GM18508 (cell line): ENCODE data around the gene TNP2.

Source experiments
- ATAC-seq: cut with Tn5 transposase; IDR thresholded peaks from one replicate; pipeline ENCODE4 v1.9.1; 2021; ENCODE audit warnings: moderate number of reproducible peaks; ENCODE audit not compliant: insufficient read depth, unreplicated experiment

TNP2 gene

GRCh38 chr16:11245222-11245737 lies 23.8 kb downstream of the TNP2 start:
- ATAC-seq, result no peak

- ATAC-seq, result no peak
These were observed 26.5 kb downstream of the TNP2 start for GRCh38 chr16:11242658-11243057.

DNA sequence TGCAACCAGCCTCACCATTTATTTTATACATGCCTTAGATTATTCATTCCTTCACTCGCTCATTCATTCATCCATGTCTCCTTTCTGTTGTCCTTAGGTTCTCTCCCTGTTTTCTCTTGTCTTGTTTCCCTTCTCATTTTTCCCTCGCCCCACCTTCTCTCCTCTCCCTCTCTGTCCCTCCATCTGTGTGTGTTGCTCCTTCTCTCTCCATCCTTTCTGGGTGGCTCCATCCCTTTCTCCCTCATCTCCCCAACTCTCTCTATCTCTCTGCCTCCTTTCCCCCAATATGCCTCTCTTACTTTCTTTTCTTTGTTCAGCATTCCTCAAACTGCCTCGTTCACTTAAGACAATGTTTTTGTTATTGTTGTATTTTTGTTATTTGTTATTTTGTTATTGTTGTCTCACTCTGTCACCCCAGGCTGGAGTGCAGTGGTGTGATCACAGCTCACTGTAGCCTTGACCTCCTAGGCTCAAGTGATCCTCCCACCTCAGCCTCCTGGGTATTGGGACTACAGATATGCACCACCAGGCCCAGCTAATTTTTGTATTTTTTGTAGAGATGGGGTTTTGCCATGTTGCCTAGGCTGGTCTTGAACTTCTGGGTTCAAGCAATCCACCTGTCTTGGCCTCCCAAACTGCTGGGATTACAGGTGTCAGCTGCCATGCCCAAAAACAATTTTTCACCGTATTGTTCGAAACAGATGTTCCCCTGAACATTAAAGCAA lies 27.5 kb downstream of the TNP2 start:
- ATAC-seq, result no peak

DNA sequence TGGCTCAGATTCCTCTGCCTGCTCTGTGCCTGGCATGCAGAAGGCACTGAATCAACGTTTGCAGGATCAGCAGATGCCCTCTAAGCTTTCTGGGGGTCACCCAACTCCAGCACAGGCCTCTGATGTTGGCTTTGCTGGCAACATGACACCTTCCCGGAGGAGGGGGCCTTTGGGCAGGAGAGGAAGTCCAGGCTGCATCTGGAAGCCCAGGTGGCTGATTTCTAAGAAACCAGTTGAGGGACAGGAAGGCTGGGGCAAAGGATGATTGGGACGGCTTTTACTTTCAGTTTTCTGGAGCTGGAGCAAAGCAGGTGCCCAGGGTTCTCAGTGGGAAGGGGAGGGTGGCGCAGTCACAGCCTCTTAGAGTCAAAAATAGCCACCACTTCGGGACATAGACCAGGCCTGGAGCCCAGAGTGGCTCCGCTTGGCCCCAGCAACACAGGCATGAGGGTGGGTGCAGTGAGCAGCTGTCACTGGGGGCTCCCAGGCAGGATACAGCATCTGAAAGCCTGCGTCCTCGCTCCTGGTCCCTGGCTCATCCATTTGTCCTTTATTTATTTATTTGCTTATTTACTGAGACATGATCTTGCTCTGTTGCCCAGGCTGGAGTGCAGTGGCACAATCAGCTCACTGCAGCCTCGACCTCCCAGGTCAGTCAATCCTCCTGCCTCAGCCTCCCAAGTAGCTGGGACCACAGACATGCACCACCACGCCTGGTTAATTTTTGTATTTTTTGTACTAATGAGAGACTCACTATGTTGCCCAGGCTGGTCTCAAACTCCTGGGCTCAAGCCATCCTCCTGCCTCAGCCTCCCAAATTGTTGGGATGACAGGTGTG lies 28.3 kb downstream of the TNP2 start:
- no peak for ATAC-seq

- ATAC-seq, result no peak
These were observed 29.2 kb downstream of the TNP2 start for GRCh38 chr16:11239644-11240632.

- no peak for ATAC-seq
These were observed 30.6 kb downstream of the TNP2 start for GRCh38 chr16:11238272-11239202.

DNA sequence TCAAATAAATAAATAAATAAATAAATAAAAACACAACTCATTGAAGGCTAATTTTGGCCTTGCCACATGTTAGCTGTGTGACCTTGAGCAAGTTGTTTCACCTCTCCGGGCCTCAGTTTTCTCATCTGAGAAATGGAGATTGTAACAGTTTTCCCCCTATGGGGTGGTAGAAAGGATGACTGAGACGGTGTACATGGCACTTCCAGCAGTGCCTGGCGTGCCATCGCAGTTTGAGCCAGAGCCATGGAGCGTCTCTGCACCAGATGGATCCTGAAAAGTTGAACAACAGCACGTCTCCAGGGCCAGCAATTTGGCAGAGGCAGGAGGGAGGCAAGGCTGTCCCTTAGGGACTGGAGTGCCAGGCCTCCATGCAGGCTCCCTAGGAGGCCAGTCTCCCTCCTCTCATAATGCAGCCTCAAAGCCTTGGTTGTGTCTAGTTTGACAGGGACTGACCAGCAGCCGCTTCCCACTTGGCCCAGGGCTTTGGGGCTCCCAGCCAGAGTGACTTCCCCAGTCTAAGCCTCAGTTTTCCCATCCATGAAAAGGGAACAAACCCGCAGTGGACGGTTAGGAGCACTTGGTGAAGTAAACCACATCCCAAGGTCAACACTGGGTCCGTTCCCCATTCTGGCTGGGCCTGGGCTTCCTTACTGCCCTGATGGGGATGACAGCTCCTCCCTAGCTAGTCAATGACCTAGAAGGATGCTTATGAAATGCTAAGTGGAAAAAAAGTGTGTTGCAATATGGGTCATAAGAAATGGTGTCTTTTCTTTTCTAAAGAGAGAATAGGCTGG lies 32.5 kb downstream of the TNP2 start:
- no peak for ATAC-seq

GRCh38 chr16:11235703-11235991 lies 33.5 kb downstream of the TNP2 start:
- ATAC-seq, result no peak

GRCh38 chr16:11234884-11235702 lies 34.0 kb downstream of the TNP2 start:
- ATAC-seq, result no peak

DNA sequence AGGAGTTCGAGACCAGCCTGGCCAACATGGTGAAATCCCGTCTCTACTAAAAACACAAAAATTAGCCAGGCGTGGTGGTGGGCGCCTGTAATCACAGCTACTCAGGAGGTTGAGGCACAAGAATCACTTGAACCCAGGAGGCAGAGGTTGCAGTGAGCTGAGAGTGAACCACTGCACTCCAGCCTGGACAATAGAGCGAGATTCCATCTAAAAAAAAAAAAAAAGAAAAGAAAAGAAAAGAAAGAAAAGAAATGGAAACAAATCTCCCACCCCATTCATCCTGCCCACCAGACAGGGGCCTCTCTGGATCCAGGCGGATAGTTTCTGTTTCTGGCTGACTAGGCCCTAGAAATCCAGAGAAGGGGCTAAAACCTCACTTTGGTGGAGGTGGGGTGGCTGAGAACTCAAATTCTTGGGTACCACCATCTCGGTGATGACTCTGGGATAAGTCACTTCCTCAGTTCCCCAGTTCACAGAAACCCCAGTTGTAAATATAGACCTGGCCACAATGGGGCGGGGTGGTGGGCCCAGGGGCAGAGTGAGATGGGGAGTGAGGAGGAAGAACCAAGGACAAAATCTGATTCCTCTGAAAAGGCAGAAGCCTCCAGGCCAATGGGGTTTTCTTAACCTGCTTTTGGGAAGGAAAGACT lies 35.3 kb downstream of the TNP2 start:
- ATAC-seq, result no peak

DNA sequence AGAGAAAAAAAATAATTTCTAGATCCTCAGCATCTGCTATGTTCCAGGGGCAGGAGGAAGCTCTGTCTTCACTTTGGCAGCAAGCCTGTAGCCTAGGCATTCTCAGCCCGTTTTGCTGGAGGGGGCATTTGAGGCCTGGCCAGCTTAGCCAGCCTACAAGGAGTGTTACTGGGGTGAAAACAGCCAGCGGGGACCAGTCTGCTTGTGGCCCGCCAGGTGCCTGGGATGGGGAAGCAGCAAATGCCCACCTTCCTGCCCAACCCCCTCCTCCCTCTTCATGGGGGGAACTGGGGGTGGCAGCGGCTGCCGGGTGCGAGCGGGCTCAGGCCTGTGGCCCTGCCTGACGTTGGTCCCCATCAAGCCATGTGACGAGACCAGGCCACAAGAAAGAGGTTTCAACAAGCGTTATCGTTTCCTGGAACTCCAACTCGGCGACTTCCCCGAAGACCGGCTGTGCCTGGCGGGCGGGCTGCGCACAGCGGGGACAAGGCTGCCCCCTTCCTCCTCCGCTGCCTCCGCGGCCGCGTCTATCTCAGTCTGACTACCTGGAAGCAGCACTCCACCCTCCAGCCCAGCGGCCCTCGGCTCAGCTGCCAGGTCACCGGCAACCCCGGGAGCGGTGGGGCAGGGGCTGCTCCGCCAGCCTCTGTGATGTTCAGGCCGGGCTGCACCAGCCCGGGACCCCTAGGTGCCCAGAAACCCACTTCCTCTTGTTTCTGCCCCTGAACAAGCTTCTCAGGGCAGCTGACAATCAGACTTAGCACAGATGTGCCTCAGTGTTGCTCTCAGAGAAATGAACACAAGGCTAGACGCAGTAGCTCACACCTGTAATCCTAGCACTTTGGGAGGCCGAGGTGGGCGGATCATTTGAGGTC lies 36.0 kb downstream of the TNP2 start:
- ATAC-seq, result peak; percentile 52

- no peak for ATAC-seq
These were observed 36.7 kb downstream of the TNP2 start for GRCh38 chr16:11232302-11232851.

- no peak for ATAC-seq
These were observed 37.7 kb downstream of the TNP2 start for GRCh38 chr16:11231367-11231970.

- ATAC-seq, result no peak
These were observed 39.2 kb downstream of the TNP2 start for GRCh38 chr16:11229906-11230305.

DNA sequence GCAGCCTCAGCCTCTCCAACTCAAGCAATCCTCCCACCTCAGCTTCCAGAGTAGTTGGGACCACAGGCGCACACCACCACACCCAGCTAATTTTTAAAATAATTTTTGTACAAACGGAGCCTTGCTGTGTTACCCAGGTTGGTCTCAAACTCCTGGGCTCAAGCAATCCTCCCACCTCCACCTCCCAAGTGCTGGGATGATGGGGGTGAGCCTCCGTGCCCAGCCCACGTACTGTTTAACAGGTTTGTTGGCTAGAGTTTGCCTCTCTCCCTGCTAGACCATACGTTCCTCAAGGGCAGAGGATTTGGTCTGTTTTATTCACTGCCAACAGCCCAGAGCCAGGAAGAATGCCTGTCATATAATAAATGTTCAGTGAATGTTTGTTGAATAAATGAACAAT lies 39.7 kb downstream of the TNP2 start:
- no peak for ATAC-seq
